Activated naive CD4-positive, alpha-beta T cell treated with anti-CD3 and anti-CD28 coated beads, Interleukin-2, amount 10 ng/mL, durations not matched to agents 7 days and 5 days (primary cell): ENCODE data around the gene C14orf180.

Experiments
- CTCF ChIA-PET: fragments of 350-600 bp; sonication (Branson Sonifier 250); formaldehyde crosslinking; loops from one replicate; lab custom pipeline; 2021; ENCODE audit warnings: antibody characterized with exemption; lab: Charles Lee
- DNase-seq: peaks from one replicate; pipeline ENCODE4 v3.0.0-alpha.2; 2020
- H3K27ac Mint-ChIP-seq: one replicate; pipeline ENCODE4 v1.8.0; 2021; ENCODE audit warnings: mild to moderate bottlenecking, moderate library complexity, mixed read lengths
- H3K27me3 Mint-ChIP-seq: one replicate; pipeline ENCODE4 v1.8.0; 2021; ENCODE audit warnings: mild to moderate bottlenecking, mixed read lengths
- H3K36me3 Mint-ChIP-seq: one replicate; pipeline ENCODE4 v1.8.0; 2021; ENCODE audit warnings: mixed read lengths
- H3K4me1 Mint-ChIP-seq: one replicate; pipeline ENCODE4 v1.8.0; 2021; ENCODE audit warnings: mixed read lengths
- H3K4me3 Mint-ChIP-seq: one replicate; pipeline ENCODE4 v1.8.0; 2021; ENCODE audit warnings: mild to moderate bottlenecking, moderate library complexity, mixed read lengths
- H3K9me3 Mint-ChIP-seq: one replicate; pipeline ENCODE4 v1.8.0; 2021; ENCODE audit warnings: mixed read lengths

Gene C14orf180

GRCh38 chr14:104586832-104587620 is 7.5 kb downstream of the C14orf180 start:
- CTCF ChIA-PET: no interaction called here
- no peaks in the 10 kb centered on the region for H3K36me3 Mint-ChIP-seq
- H3K4me3 Mint-ChIP-seq: no peak overlapping the region
- H3K4me1 Mint-ChIP-seq: no peaks in the 10 kb centered on the region
- no peak overlapping the region for H3K27ac Mint-ChIP-seq
- no peaks in the 10 kb centered on the region for H3K9me3 Mint-ChIP-seq
- DNase-seq: no peak
- peaks cover 7% of the 10 kb centered on the region for H3K27me3 Mint-ChIP-seq

DNA sequence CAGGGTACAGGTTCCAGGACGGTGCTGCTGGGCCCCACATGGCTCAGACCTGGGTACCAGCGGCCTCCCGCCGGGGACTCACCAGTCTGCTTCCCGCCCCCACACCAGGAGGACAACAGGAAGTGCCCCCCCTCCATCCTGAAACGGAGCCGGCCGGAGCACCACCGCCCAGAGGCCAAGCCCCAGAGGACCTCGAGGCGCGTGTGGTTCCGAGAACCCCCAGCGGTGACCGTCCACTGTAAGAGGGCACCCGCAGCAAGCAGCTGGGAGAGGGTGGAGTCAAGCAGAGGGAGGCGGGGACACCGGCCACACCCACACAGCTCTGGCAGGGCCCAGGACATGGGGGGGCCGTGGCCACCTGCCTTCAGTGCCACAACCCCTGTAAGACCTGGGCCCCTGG is 8.1 kb downstream of the C14orf180 start:
- peaks cover 7% of the 10 kb centered on the region for H3K27me3 Mint-ChIP-seq
- no peak overlapping the region for H3K27ac Mint-ChIP-seq
- no peak overlapping the region for H3K4me3 Mint-ChIP-seq
- H3K36me3 Mint-ChIP-seq: no peaks in the 10 kb centered on the region
- H3K4me1 Mint-ChIP-seq: no peaks in the 10 kb centered on the region
- CTCF ChIA-PET: no interaction called here
- no peaks in the 10 kb centered on the region for H3K9me3 Mint-ChIP-seq
- DNase-seq: no peak

DNA sequence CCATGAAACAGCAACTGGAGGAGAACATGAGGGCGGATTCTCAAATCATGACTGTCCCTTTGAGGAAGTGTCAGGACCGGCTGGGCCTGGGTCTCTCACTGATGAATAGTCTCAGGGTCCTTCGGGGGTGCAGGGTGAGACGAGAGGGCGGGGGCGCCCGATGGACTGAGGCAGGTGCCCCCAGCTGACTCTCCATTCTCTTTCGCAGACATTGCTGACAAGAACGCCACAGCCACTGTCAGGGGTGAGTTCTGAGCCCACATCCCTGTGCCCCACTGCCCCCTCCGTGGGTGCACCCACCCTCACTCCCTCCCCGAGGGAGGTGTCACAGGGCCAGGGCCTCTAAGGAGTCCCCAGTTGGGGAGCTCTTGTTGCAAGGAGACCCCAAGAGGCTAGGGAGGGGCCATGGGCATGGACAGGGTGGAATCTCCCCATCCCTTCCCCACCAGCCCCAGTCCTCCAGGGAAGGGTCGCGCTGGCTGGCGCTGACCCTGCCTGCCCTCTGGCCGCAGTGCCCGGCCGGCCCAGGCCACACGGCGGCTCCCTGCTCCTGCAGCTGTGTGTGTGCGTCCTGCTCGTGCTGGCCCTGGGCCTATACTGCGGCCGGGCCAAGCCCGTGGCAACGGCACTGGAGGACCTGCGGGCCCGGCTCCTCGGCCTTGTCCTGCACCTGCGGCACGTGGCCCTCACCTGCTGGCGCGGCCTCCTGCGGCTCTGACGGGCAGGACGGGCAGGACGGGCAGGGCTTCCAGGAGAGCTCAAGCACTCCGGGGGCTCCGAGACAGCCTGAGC is 8.7 kb downstream of the C14orf180 start:
- no peaks in the 10 kb centered on the region for H3K36me3 Mint-ChIP-seq
- no peak overlapping the region for H3K27ac Mint-ChIP-seq
- H3K27me3 Mint-ChIP-seq: peaks cover 7% of the 10 kb centered on the region

DNA sequence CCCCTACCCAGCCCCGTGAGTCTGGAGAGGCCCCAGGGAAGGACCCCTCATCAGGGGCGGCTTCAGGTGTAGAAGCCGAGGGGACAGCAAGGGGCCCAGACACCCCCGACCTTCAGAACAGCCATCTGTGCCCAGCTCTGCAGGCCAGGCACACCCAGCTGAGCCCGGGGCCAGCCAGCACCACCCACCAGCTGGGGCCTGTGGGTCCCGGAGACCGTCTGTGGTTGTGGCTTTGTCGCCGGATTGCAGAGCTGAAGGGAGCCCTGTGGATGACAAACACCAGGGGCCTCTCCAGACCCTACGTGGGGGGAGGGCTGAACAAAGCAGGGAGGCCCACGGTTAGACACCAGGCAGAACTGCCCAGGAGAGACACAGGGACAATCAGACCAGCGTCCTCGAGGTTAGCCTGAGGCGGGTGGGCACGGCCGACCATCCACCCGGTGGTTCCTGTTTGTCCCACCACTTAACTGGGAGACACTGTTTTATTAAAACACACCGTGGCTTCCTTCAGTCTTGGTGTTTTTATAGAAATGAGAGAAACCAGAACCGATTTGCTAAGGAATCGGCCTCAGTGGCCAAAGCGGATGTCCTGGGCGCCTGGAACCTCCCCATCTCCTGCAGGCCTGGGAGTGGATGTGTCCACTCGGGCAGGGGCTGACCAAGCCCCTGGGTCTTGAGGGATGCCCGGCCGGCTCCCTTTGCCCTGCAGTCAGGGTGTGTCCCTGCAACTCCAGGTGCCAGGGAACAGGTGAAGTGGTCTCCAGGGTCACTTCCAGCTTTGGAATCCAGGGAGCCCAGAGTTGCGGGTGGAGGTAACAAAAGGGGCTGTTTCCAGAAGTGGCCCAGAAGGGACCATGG is 10.0 kb downstream of the C14orf180 start:
- CTCF ChIA-PET: no interaction called here
- Mint-ChIP-seq H3K9me3 (no peaks in the 10 kb centered on the region), H3K4me1 (no peaks in the 10 kb centered on the region), H3K27me3 (peaks cover 7% of the 10 kb centered on the region), H3K4me3 (no peak overlapping the region), H3K27ac (no peak overlapping the region), H3K36me3 (no peaks in the 10 kb centered on the region)
- DNase-seq: no peak

More for the DNA sequence above, 8.7 kb downstream of the C14orf180 start:
- CTCF ChIA-PET: no interaction called here
- Mint-ChIP-seq H3K4me1 (no peaks in the 10 kb centered on the region), H3K9me3 (no peaks in the 10 kb centered on the region), H3K4me3 (no peak overlapping the region)
- no peak for DNase-seq

GRCh38 chr14:104590240-104590965 is 10.8 kb downstream of the C14orf180 start:
- Mint-ChIP-seq H3K27me3 (peaks cover 7% of the 10 kb centered on the region), H3K27ac (no peak overlapping the region), H3K9me3 (no peaks in the 10 kb centered on the region), H3K4me3 (no peak overlapping the region), H3K4me1 (no peaks in the 10 kb centered on the region), H3K36me3 (no peaks in the 10 kb centered on the region)
- CTCF ChIA-PET: no interaction called here
- DNase-seq: no peak

- CTCF ChIA-PET: no interaction called here
- no peaks in the 10 kb centered on the region for H3K4me1 Mint-ChIP-seq
- no peaks in the 10 kb centered on the region for H3K9me3 Mint-ChIP-seq
- no peak for DNase-seq
- no peak overlapping the region for H3K4me3 Mint-ChIP-seq
- no peaks in the 10 kb centered on the region for H3K36me3 Mint-ChIP-seq
- no peak overlapping the region for H3K27ac Mint-ChIP-seq
- H3K27me3 Mint-ChIP-seq: peaks cover 7% of the 10 kb centered on the region
Measured at GRCh38 chr14:104591031-104591430, 11.5 kb downstream of the C14orf180 start.

GRCh38 chr14:104591506-104592291 is 12.1 kb downstream of the C14orf180 start:
- no peak for DNase-seq
- H3K4me1 Mint-ChIP-seq: no peaks in the 10 kb centered on the region
- H3K27me3 Mint-ChIP-seq: peaks cover under 1% of the 10 kb centered on the region
- no peaks in the 10 kb centered on the region for H3K9me3 Mint-ChIP-seq
- H3K36me3 Mint-ChIP-seq: no peaks in the 10 kb centered on the region
- no peak overlapping the region for H3K4me3 Mint-ChIP-seq
- no peak overlapping the region for H3K27ac Mint-ChIP-seq
- CTCF ChIA-PET: no interaction called here

- no peak overlapping the region for H3K4me3 Mint-ChIP-seq
Measured at GRCh38 chr14:104592292-104592672, 12.7 kb downstream of the C14orf180 start.

GRCh38 chr14:104592785-104593184 is 13.2 kb downstream of the C14orf180 start:
- no peak for DNase-seq
- CTCF ChIA-PET: no interaction called here
- no peak overlapping the region for H3K4me3 Mint-ChIP-seq
- no peak overlapping the region for H3K27ac Mint-ChIP-seq
- H3K36me3 Mint-ChIP-seq: no peaks in the 10 kb centered on the region
- no peaks in the 10 kb centered on the region for H3K27me3 Mint-ChIP-seq
- H3K4me1 Mint-ChIP-seq: no peaks in the 10 kb centered on the region
- H3K9me3 Mint-ChIP-seq: no peaks in the 10 kb centered on the region

More at GRCh38 chr14:104592292-104592672, 12.7 kb downstream of the C14orf180 start:
- Mint-ChIP-seq H3K27ac (no peak overlapping the region), H3K4me1 (no peaks in the 10 kb centered on the region), H3K27me3 (no peaks in the 10 kb centered on the region), H3K9me3 (no peaks in the 10 kb centered on the region), H3K36me3 (no peaks in the 10 kb centered on the region)
- DNase-seq: no peak
- CTCF ChIA-PET: no interaction called here

- no peaks in the 10 kb centered on the region for H3K27me3 Mint-ChIP-seq
- no peaks in the 10 kb centered on the region for H3K9me3 Mint-ChIP-seq
- H3K36me3 Mint-ChIP-seq: no peaks in the 10 kb centered on the region
- no peaks in the 10 kb centered on the region for H3K4me1 Mint-ChIP-seq
- no peak for DNase-seq
- CTCF ChIA-PET: no interaction called here
- no peak overlapping the region for H3K27ac Mint-ChIP-seq
- H3K4me3 Mint-ChIP-seq: no peak overlapping the region
Measured at GRCh38 chr14:104593241-104593701, 13.7 kb downstream of the C14orf180 start.

GRCh38 chr14:104593710-104594136 is 14.2 kb downstream of the C14orf180 start:
- CTCF ChIA-PET: no interaction called here
- Mint-ChIP-seq H3K4me1 (no peaks in the 10 kb centered on the region), H3K9me3 (no peaks in the 10 kb centered on the region), H3K36me3 (no peaks in the 10 kb centered on the region), H3K27me3 (no peaks in the 10 kb centered on the region), H3K4me3 (no peak overlapping the region), H3K27ac (no peak overlapping the region)
- DNase-seq: no peak

DNA sequence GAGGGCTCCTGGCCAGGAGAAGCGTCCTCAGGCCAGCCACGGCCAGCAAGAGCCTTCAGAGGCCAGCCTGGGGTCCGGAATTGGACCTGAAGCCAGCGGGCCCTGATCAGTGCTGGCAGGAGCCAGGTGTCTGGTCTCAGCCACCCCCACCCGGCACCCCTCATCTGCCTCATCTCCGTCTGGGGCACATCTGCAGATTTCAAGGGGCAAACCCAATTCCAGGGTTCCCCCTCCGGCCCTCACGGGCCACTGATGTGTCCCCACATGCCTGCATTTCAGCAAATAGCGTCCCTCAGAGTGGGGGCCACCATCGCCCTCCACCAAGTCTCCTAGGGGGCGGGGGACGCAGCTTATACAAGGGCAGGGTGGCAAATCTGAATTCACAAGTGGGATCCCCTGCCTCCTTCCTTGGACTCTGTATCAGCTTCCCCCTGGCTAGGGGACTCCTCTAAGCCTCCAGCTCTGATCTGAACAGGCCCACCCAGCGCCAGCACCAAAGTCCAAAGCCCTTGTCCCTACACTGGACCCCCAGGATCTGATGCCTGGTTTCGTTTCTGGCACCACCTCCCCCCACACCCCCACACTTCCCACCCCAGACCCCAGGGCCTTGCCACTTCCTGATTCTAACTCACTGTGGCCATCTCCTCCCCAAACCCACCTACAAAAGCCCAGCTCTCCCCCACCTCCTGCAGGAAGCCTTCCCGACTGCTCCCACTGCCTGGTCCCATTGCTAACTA is 14.9 kb downstream of the C14orf180 start:
- Mint-ChIP-seq H3K27me3 (no peaks in the 10 kb centered on the region), H3K36me3 (no peaks in the 10 kb centered on the region), H3K27ac (no peak overlapping the region), H3K4me3 (no peak overlapping the region), H3K4me1 (no peaks in the 10 kb centered on the region), H3K9me3 (no peaks in the 10 kb centered on the region)
- CTCF ChIA-PET: no interaction called here
- DNase-seq: no peak
